Breast epithelium (tissue), 3 donors: Measurements from ENCODE around the gene MCM3AP.

Experiments
- POLR2A ChIP-seq: fragments of 450-650 bp; IDR thresholded peaks from one replicate; pipeline ENCODE4 v1.6.1; 2016; ENCODE audit warnings: antibody characterized with exemption, mild to moderate bottlenecking, moderate library complexity
- POLR2AphosphoS5 ChIP-seq, 3 donors: sonication (generic); formaldehyde crosslinking; IDR thresholded peaks; one replicate each; pipeline ENCODE4 v1.6.1; 2017; ENCODE audit warnings: antibody characterized with exemption in 3 of 3
- TF ChIP-seq, protein P1 (sequence below), 3 donors: fragments of 450-650 bp; IDR thresholded peaks; one replicate each; pipeline ENCODE4 v1.5.1; 2016 to 2017; ENCODE audit warnings: antibody characterized with exemption in 3 of 3, mild to moderate bottlenecking in 3 of 3, moderate library complexity in 3 of 3

- TF ChIP-seq, protein P1, sequence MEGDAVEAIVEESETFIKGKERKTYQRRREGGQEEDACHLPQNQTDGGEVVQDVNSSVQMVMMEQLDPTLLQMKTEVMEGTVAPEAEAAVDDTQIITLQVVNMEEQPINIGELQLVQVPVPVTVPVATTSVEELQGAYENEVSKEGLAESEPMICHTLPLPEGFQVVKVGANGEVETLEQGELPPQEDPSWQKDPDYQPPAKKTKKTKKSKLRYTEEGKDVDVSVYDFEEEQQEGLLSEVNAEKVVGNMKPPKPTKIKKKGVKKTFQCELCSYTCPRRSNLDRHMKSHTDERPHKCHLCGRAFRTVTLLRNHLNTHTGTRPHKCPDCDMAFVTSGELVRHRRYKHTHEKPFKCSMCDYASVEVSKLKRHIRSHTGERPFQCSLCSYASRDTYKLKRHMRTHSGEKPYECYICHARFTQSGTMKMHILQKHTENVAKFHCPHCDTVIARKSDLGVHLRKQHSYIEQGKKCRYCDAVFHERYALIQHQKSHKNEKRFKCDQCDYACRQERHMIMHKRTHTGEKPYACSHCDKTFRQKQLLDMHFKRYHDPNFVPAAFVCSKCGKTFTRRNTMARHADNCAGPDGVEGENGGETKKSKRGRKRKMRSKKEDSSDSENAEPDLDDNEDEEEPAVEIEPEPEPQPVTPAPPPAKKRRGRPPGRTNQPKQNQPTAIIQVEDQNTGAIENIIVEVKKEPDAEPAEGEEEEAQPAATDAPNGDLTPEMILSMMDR (IDR thresholded peaks at IDR 0.05), result no peak
- TF ChIP-seq POLR2A, result no peak
- TF ChIP-seq POLR2AphosphoS5 (IDR thresholded peaks at IDR 0.05), result no peak
Observed at GRCh38 chr21:46244602-46245001, 40.8 kb downstream of the MCM3AP start.
